ENCODE results near the gene NKIRAS1.
A peak's percentile ranks its signal among the peaks of the same experiment; 100 is the strongest.

Gene NKIRAS1

DNA sequence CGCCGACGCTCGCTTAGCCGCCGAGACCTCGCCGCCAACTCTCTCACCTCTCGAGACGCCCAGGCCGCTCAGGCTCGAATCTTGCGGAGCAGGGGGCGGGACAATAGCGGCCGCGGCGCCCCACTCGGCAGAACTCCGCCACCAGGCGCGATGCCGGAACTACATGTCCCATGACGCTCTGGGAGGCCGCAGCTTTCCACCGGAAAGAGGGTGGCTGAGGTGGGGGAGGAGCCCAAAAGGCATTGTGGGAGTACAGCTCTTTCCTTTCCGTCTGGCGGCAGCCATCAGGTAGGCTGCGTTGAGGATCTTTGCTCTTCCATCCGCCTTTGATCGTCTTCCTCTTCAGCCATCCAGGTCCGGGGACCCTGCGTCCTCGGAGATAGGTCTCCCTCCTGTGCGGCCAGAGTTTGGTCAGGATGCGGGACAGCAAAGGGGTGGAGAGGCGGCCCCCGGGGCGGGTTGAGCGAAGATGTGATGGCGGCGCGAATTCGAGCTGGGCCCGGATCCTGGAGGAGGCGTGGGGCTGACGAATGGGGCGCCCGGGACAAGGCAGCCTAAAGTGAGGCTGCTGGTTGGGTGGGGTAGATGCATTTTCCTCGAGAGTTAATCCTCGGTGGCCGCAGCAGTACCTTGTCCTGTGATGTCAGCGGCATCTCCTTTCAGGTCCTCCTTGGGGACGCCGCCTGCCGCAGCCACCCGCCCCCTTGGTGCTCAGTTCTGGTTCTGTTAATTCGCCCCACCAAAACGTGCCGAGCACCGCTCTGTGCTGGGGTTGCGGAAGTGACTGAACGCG, at the start of gene NKIRAS1, which contains the start of gene RPL15:
NKIRAS1 (minus strand) TSS at position 105 of the 793 bp plus-strand sequence. CDS start 6,086 bp downstream, outside the sequence.
RPL15 (plus strand) TSS at position 247 of the 793 bp plus-strand sequence. CDS start 728 bp downstream, outside the sequence.
- H3K4me1 ChIP-seq (ENCODE audit: insufficient read depth, low read length), result peaks cover 29% of the 10 kb centered on the region
- peaks cover 32% of the 10 kb centered on the region for H3K36me3 ChIP-seq (ENCODE audit: insufficient read depth, low read length)
- H3K9me3 ChIP-seq (ENCODE audit: low read length), result no peaks in the 10 kb centered on the region
- H3K9ac ChIP-seq (ENCODE audit: low read length), result peak within 1 kb of the TSS; percentile 90
- no peaks in the 10 kb centered on the region for H3K27me3 ChIP-seq (ENCODE audit: control insufficient read depth in 1 of 2, insufficient read depth in 2 of 2, low read length in 2 of 2)
- H3K27ac ChIP-seq (ENCODE audit: low read depth, low read length), result peak within 1 kb of the TSS; percentile 94
- H3K4me3 ChIP-seq (ENCODE audit: low read depth in 1 of 2, low read length in 2 of 2), result peak within 1 kb of the TSS; percentile 90 to 99

DNA sequence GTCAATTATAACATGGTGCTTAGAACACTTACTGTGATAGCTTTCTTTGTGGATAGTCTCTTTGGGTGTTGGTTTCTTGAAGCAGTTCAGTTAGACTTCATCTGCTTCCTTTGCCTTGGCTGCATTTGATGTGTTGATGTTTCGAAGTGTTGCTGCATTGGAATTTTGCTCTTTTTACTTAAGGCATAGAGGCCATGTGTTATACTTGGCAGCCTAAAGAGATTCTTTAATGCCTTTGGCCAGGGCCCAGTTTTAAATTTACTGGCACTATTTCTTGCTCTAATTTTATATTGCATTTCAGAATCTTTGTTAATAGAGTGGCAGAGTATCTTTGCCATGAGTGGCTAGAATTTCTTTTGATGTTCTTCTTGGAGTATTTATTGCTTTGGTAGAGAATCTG, 49.5 kb upstream of the NKIRAS1 start:
- Histone ChIP-seq H3K9me3 (ENCODE audit: low read length) (no peaks in the 10 kb centered on the region), H3K27ac (ENCODE audit: low read depth, low read length) (no peak overlapping the region), H3K4me1 (ENCODE audit: insufficient read depth, low read length) (peaks cover 28% of the 10 kb centered on the region), H3K9ac (ENCODE audit: low read length) (no peak overlapping the region), H3K27me3 (ENCODE audit: control insufficient read depth in 1 of 2, insufficient read depth in 2 of 2, low read length in 2 of 2) (no peaks in the 10 kb centered on the region), H3K36me3 (ENCODE audit: insufficient read depth, low read length) (peaks cover 64% of the 10 kb centered on the region), H3K4me3 (ENCODE audit: low read depth in 1 of 2, low read length in 2 of 2) (no peak overlapping the region)

DNA sequence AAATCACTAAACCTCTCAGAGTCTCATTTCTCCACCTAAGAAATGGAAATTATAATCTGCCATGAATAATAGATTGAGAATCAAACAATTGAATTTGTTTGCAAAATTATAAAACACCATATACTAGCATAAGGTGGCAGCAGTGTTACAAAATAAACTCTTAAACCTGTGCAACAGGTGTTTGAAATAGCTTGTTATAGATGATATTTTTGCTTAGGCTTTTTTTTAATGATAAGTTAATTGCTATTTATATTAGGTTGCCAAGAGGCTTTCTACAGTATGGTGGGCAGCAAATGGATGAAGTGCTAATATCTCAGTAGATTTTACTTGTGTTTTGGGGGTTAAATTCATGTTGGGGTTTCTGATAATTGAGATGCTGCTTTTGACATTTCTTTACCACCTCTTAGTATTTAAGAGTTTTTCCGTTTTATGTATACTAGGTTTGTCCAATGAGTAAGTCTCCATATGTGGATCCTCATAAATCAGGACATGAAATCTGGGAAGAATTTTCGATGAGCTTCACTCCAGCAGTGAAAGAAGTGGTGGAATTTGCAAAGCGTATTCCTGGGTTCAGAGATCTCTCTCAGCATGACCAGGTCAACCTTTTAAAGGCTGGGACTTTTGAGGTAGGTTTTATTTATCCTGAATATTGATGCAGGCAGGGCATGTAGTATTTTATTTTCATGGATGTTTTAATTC, 47.9 kb upstream of the NKIRAS1 start:
- no peaks in the 10 kb centered on the region for H3K27me3 ChIP-seq (ENCODE audit: control insufficient read depth in 1 of 2, insufficient read depth in 2 of 2, low read length in 2 of 2)
- H3K9ac ChIP-seq (ENCODE audit: low read length), result no peak overlapping the region
- no peak overlapping the region for H3K4me3 ChIP-seq (ENCODE audit: low read depth in 1 of 2, low read length in 2 of 2)
- no peaks in the 10 kb centered on the region for H3K9me3 ChIP-seq (ENCODE audit: low read length)
- H3K4me1 ChIP-seq (ENCODE audit: insufficient read depth, low read length), result peaks cover 28% of the 10 kb centered on the region
- peaks cover 68% of the 10 kb centered on the region for H3K36me3 ChIP-seq (ENCODE audit: insufficient read depth, low read length)
- no peak overlapping the region for H3K27ac ChIP-seq (ENCODE audit: low read depth, low read length)

DNA sequence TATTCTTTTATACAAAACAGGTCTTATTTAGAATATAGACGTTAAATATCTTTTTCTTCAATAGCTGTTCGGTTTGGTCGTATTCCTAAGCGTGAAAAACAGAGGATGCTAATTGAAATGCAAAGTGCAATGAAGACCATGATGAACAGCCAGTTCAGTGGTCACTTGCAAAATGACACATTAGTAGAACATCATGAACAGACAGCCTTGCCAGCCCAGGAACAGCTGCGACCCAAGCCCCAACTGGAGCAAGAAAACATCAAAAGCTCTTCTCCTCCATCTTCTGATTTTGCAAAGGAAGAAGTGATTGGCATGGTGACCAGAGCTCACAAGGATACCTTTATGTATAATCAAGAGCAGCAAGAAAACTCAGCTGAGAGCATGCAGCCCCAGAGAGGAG, 45.1 kb upstream of the NKIRAS1 start:
- H3K27me3 ChIP-seq (ENCODE audit: control insufficient read depth in 1 of 2, insufficient read depth in 2 of 2, low read length in 2 of 2), result no peaks in the 10 kb centered on the region
- peaks cover 31% of the 10 kb centered on the region for H3K4me1 ChIP-seq (ENCODE audit: insufficient read depth, low read length)
- H3K9me3 ChIP-seq (ENCODE audit: low read length), result no peaks in the 10 kb centered on the region
- no peak overlapping the region for H3K27ac ChIP-seq (ENCODE audit: low read depth, low read length)
- peaks cover 47% of the 10 kb centered on the region for H3K36me3 ChIP-seq (ENCODE audit: insufficient read depth, low read length)
- no peak overlapping the region for H3K9ac ChIP-seq (ENCODE audit: low read length)
- H3K4me3 ChIP-seq (ENCODE audit: low read depth in 1 of 2, low read length in 2 of 2), result no peak overlapping the region

DNA sequence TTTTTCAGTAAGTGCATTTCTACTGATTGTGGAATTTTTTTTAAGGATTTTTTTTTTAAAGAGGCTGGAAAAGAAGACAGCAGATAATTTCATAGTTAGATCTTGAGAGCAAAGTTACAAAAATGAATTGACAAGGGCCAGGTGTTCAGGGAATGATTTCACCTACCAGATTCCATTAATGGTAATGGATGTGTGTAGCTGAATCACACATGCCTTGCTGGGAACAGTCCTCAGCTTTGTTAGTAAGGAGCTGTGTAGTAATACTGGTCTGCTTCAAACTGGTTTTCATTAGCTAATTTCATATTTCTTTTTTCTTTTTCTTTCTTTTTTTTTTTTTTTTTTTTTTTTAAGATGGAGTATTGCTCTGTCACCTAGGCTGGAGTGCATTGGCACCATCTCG, 44.3 kb upstream of the NKIRAS1 start:
- Histone ChIP-seq H3K9me3 (ENCODE audit: low read length) (no peaks in the 10 kb centered on the region), H3K27ac (ENCODE audit: low read depth, low read length) (no peak overlapping the region), H3K9ac (ENCODE audit: low read length) (no peak overlapping the region), H3K27me3 (ENCODE audit: control insufficient read depth in 1 of 2, insufficient read depth in 2 of 2, low read length in 2 of 2) (no peaks in the 10 kb centered on the region), H3K4me3 (ENCODE audit: low read depth in 1 of 2, low read length in 2 of 2) (no peak overlapping the region), H3K36me3 (ENCODE audit: insufficient read depth, low read length) (peaks cover 43% of the 10 kb centered on the region), H3K4me1 (ENCODE audit: insufficient read depth, low read length) (peaks cover 24% of the 10 kb centered on the region)

DNA sequence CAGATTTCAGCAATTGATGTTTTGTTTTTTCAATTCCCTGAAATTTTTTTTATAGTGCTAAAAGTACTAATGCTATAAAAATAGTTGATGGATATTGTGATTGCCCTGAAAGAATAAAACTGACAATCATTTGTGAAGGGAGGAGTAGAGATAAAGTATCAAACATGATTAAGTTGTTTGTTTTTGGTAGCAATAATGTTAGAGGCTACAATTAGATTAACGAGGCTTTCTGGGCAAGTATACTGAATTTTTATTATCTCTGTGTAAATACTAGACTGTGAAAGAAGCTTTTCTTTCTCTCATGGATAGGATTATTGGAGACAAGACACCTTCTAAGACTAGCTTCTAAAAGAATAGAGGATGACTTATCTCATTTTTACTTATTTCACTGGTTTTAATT, 43.9 kb upstream of the NKIRAS1 start:
- Histone ChIP-seq H3K4me3 (ENCODE audit: low read depth in 1 of 2, low read length in 2 of 2) (no peak overlapping the region), H3K9me3 (ENCODE audit: low read length) (no peaks in the 10 kb centered on the region), H3K27me3 (ENCODE audit: control insufficient read depth in 1 of 2, insufficient read depth in 2 of 2, low read length in 2 of 2) (no peaks in the 10 kb centered on the region), H3K9ac (ENCODE audit: low read length) (no peak overlapping the region), H3K27ac (ENCODE audit: low read depth, low read length) (no peak overlapping the region), H3K4me1 (ENCODE audit: insufficient read depth, low read length) (peaks cover 20% of the 10 kb centered on the region), H3K36me3 (ENCODE audit: insufficient read depth, low read length) (peaks cover 39% of the 10 kb centered on the region)

DNA sequence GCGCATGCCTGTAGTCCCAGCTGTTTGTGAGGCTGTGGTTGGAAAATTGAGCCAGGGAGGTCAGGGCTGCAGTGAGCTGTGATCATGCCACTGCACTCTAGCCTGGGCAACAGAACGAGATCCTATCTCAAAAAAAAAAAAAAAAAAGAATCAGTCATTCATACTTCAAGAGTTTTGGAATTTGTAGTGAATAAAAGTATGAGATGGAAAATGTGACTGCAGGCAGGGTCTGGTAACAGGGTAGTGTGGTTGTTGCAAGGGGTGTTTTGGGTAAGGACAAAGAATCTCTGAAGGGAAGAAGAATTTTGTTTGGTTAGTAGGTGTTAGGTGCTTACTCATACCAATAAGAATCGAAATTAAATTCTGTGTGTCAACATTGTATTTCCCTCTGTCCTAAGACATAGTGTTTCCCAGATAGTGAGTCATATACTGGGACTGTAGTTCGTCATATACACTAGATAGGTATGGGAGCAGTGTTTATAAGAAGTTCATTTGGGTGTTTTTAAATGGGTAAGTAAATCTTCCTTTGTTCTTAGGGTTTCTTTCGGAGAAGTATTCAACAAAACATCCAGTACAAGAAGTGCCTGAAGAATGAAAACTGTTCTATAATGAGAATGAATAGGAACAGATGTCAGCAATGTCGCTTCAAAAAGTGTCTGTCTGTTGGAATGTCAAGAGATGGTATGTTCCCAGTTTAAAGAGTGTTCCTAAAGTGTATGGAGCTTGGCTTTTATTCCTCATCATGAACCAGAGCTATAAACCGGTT, 42.5 kb upstream of the NKIRAS1 start:
- H3K9ac ChIP-seq (ENCODE audit: low read length), result no peak overlapping the region
- no peak overlapping the region for H3K4me3 ChIP-seq (ENCODE audit: low read depth in 1 of 2, low read length in 2 of 2)
- peaks cover 19% of the 10 kb centered on the region for H3K4me1 ChIP-seq (ENCODE audit: insufficient read depth, low read length)
- H3K36me3 ChIP-seq (ENCODE audit: insufficient read depth, low read length), result peaks cover 41% of the 10 kb centered on the region
- no peaks in the 10 kb centered on the region for H3K27me3 ChIP-seq (ENCODE audit: control insufficient read depth in 1 of 2, insufficient read depth in 2 of 2, low read length in 2 of 2)
- no peak overlapping the region for H3K27ac ChIP-seq (ENCODE audit: low read depth, low read length)
- no peaks in the 10 kb centered on the region for H3K9me3 ChIP-seq (ENCODE audit: low read length)

DNA sequence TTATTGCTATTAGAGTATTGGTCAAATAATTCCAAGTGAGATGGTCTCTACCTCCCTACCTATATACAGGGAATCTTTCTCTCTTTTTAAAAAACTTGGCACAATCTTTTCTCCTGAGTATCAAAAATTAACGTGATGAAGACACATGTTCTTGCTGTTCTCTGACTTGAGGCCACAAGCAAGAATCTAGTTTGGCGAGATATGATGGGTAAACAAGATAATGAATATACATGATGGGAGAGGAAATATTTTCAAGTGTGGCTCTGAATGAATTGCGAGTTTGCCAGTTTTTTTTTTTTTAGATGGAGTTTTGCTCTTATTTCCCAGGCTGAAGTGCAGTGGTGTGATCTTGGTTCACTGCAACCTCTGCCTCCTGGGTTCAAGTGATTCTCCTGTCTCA, 39.9 kb upstream of the NKIRAS1 start:
- H3K36me3 ChIP-seq (ENCODE audit: insufficient read depth, low read length), result peaks cover 21% of the 10 kb centered on the region

DNA sequence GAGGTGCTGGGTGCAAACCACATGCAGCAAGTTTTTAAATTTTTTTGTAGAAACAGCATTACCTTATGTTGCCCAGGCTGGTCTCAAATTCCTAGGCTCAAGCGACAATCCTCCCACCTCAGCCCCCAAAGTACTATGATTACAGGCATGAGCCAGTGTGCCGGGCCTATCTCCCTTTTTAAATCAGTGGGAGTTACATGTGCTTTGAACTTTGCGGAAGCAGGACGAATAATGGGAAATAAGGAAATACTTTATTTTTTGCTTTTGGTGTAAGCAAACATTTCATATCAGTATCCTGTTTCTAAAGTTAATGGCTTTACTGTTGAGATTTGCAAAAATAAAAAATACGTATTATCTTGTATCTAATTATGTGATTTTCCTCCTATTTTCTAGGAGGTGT, 37.4 kb upstream of the NKIRAS1 start:
- Histone ChIP-seq H3K27ac (ENCODE audit: low read depth, low read length) (no peak overlapping the region), H3K9me3 (ENCODE audit: low read length) (no peaks in the 10 kb centered on the region), H3K36me3 (ENCODE audit: insufficient read depth, low read length) (peaks cover 13% of the 10 kb centered on the region), H3K27me3 (ENCODE audit: control insufficient read depth in 1 of 2, insufficient read depth in 2 of 2, low read length in 2 of 2) (no peaks in the 10 kb centered on the region), H3K4me3 (ENCODE audit: low read depth in 1 of 2, low read length in 2 of 2) (no peak overlapping the region), H3K4me1 (ENCODE audit: insufficient read depth, low read length) (peaks cover 57% of the 10 kb centered on the region), H3K9ac (ENCODE audit: low read length) (no peak overlapping the region)

More for the DNA sequence above, 39.9 kb upstream of the NKIRAS1 start:
- no peaks in the 10 kb centered on the region for H3K27me3 ChIP-seq (ENCODE audit: control insufficient read depth in 1 of 2, insufficient read depth in 2 of 2, low read length in 2 of 2)
- no peak overlapping the region for H3K4me3 ChIP-seq (ENCODE audit: low read depth in 1 of 2, low read length in 2 of 2)
- H3K9ac ChIP-seq (ENCODE audit: low read length), result no peak overlapping the region
- H3K27ac ChIP-seq (ENCODE audit: low read depth, low read length), result no peak overlapping the region
- peaks cover 38% of the 10 kb centered on the region for H3K4me1 ChIP-seq (ENCODE audit: insufficient read depth, low read length)
- no peaks in the 10 kb centered on the region for H3K9me3 ChIP-seq (ENCODE audit: low read length)

DNA sequence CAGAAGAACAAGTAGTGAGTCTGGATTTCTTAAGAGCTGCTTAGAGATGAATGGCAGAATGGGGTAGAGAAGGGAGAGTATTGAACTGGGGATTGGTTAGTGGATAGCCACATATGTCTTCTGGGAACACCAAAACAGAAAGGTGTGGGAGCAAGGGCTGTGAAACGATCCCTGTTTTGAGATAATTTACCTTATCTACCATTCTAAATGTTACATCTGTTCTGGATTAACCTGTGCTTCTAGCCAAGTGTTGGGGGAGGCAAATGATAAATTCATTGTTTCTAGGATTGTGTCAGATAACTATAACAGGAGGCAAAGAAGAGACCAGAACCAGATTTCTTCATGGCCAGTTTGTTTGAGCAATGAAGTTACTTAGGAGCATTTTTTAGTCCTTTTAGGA, 36.7 kb upstream of the NKIRAS1 start:
- H3K27me3 ChIP-seq (ENCODE audit: control insufficient read depth in 1 of 2, insufficient read depth in 2 of 2, low read length in 2 of 2), result no peaks in the 10 kb centered on the region
- H3K9me3 ChIP-seq (ENCODE audit: low read length), result no peaks in the 10 kb centered on the region
- no peak overlapping the region for H3K4me3 ChIP-seq (ENCODE audit: low read depth in 1 of 2, low read length in 2 of 2)
- no peak overlapping the region for H3K9ac ChIP-seq (ENCODE audit: low read length)
- no peak overlapping the region for H3K27ac ChIP-seq (ENCODE audit: low read depth, low read length)
- peaks cover 59% of the 10 kb centered on the region for H3K4me1 ChIP-seq (ENCODE audit: insufficient read depth, low read length)
- H3K36me3 ChIP-seq (ENCODE audit: insufficient read depth, low read length), result peaks cover 13% of the 10 kb centered on the region

DNA sequence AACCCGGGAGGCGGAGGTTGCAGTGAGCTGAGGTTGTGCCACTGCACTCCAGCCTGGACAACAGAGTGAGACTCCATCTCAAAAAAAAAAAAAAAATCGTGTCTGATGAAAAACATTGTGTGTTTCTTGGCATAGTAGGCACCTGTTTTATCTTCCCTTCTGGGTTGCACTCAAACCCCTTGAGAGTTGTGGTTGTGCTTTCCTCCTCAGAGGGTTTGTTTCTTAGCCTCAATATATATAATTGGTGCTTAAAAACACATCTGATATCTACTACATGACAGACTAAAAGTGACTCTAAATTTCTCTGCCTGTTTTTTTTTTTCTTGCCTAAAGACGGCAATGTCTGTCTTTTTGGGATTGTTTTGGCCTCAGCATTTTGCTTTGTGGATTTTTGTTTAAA, 35.9 kb upstream of the NKIRAS1 start:
- Histone ChIP-seq H3K4me1 (ENCODE audit: insufficient read depth, low read length) (peaks cover 68% of the 10 kb centered on the region), H3K27me3 (ENCODE audit: control insufficient read depth in 1 of 2, insufficient read depth in 2 of 2, low read length in 2 of 2) (no peaks in the 10 kb centered on the region), H3K9ac (ENCODE audit: low read length) (no peak overlapping the region), H3K27ac (ENCODE audit: low read depth, low read length) (no peak overlapping the region), H3K36me3 (ENCODE audit: insufficient read depth, low read length) (peaks cover 13% of the 10 kb centered on the region), H3K4me3 (ENCODE audit: low read depth in 1 of 2, low read length in 2 of 2) (no peak overlapping the region), H3K9me3 (ENCODE audit: low read length) (no peaks in the 10 kb centered on the region)

Measured in muscle layer of colon (tissue), 2 donors.